Spleen (tissue), 11 donors: ENCODE results near the gene ADAM23. TPM values are rescaled to one million over a fixed set of nuclear protein-coding genes. Genes with fewer than 3 reads are reported as not detected.

Experiments used
- DNase-seq: peaks from one replicate; pipeline ENCODE4 v3.0.0-alpha.2; 2020
- H3K27ac ChIP-seq, 8 donors: fragments of 200-600 bp; sonication (generic) in 7 of 8; 1 replicate in 4 of 8; 2 replicates in 4 of 8; pipeline versions ENCODE4 v1.5.0 to v1.8.0; 2016 to 2021; ENCODE audit warnings: inconsistent platforms in 4 of 8, mild to moderate bottlenecking in 4 of 8, moderate library complexity in 1 of 8
- H3K27me3 ChIP-seq, 7 donors: fragments of 200-600 bp; sonication (generic) in 6 of 7; replicated peaks in 1 of 7; 1 replicate in 4 of 7; 2 replicates in 3 of 7; pipeline versions ENCODE4 v1.5.0 to v1.8.0; 2016 to 2021; ENCODE audit warnings: inconsistent platforms in 3 of 7, mild to moderate bottlenecking in 1 of 7
- H3K36me3 ChIP-seq, 6 donors: fragments of 200-600 bp; sonication (generic) in 5 of 6; 1 replicate in 4 of 6; 2 replicates in 2 of 6; pipeline versions ENCODE4 v1.5.0 to v1.8.0; 2016 to 2021; ENCODE audit warnings: inconsistent platforms in 2 of 6
- H3K4me1 ChIP-seq, 6 donors: fragments of 200-600 bp; sonication (generic) in 5 of 6; 1 replicate in 3 of 6; 2 replicates in 3 of 6; pipeline versions ENCODE4 v1.5.0 to v1.8.0; 2016 to 2021; ENCODE audit warnings: inconsistent platforms in 3 of 6
- H3K4me3 ChIP-seq, 8 donors: fragments of 200-600 bp; sonication (generic) in 7 of 8; 1 replicate in 4 of 8; 2 replicates in 4 of 8; pipeline versions ENCODE4 v1.5.0 to v1.8.0; 2016 to 2021; ENCODE audit warnings: inconsistent platforms in 4 of 8, mild to moderate bottlenecking in 4 of 8, moderate library complexity in 2 of 8
- H3K9me3 ChIP-seq, 8 donors: fragments of 200-600 bp; sonication (generic) in 7 of 8; 1 replicate in 4 of 8; 2 replicates in 4 of 8; pipeline versions ENCODE4 v1.5.0 to v1.8.0; 2016 to 2021; ENCODE audit warnings: inconsistent platforms in 4 of 8
- CTCF ChIP-seq, 11 experiments: fragments of 200-600 bp in 7 of 11; fragments of 450-650 bp in 4 of 11; sonication (generic) in 4 of 11; IDR thresholded peaks in 8 of 11; conservative IDR thresholded peaks in 3 of 11; 1 replicate in 7 of 11; 2 replicates in 4 of 11; pipeline versions ENCODE4 v1.4.0 to v1.8.0; 2016 to 2021; ENCODE audit warnings: antibody characterized with exemption in 11 of 11, inconsistent platforms in 4 of 11, mild to moderate bottlenecking in 1 of 11
- POLR2A ChIP-seq, 3 donors: fragments of 450-650 bp; IDR thresholded peaks; one replicate each; pipeline ENCODE4 v1.5.1; 2017; ENCODE audit warnings: antibody characterized with exemption in 3 of 3, mild to moderate bottlenecking in 1 of 3
- POLR2AphosphoS5 ChIP-seq, 3 donors: sonication (generic); formaldehyde crosslinking; IDR thresholded peaks; one replicate each; pipeline ENCODE4 v1.5.1; 2017; ENCODE audit warnings: antibody characterized with exemption in 3 of 3
- WGBS, 5 donors: extraction: QIAGEN DNeasy Blood & Tissue Kit in 3 of 5; methylation state at CpG; one replicate each; pipeline versions ENCODE4 v1.1.5 to v1.1.7; 2013 to 2018; 5-methylcytosine and 5-hydroxymethylcytosine counted together
- intact Hi-C: fragments of 100-400 bp; cut with DNase I; formaldehyde crosslinking; loops from one replicate; pipeline ENCODE4 v1.15.0; 2023; ENCODE audit warnings: low total_unique reads
- polyA plus RNA-seq, 3 donors: library from polyadenylated mRNA; stranded (reverse); fragments of 200-250 nt; gene quantifications; one replicate each; pipeline ENCODE4 v1.2.1, GENCODE V29; 2013
- total RNA-seq, 7 donors: library from RNA; depleted of rRNA in 3 of 7; stranded (reverse); fragments of >200 nt in 3 of 7; fragmentation: NEBNext Ultra II Directional in 4 of 7; extraction: Animal tissue kit (Norgen Biotek cat#: 25700) in 4 of 7; gene quantifications; one replicate each; pipeline versions ENCODE4 v1.1.0 to v1.2.1, GENCODE V29; 2016 to 2021
- donor health status: healthy with polysubstance abuse.
- donor health status: DM: no; HTN: no; CAD: no; lungs with moderate emphysema.
- donor health status: DM: no; HTN: no; CAD: no.
- donor health status: Bipolar disorder and iron deficiency.
- donor health status: healthy.
- donor health status: DM: no; HTN: no; CAD: no.
- donor health status: DM: yes; HTN: yes; CAD: no.

The ADAM23 gene
- total and polyA plus RNA-seq, 10 donors = 0.32 to 2.2 (median 0.86) TPM

DNA sequence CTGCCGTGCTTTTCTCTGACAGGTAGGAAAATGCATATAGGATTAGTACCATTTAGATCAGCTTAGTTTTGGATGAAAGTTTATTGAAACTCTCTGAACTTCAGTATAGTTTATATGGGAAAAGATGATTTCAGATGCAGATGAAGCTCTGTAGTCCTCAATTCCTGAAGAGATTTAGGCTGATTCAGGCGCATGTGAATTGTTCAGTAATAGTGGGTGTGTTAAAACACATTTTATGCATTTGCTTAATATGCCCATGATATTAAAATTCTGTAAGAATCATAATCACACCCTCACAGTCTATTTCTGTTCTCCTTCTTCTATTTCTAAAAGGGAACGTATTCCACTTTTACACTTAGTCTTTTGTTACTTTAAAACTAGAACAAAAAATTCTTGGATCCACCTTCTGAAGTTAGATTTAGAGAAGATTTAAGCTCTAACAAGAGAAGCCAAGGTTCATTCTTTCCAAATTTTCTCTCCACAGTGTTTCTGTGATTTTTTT is 154.4 kb downstream of the ADAM23 start:
- Histone ChIP-seq H3K4me1 (no peaks in the 10 kb centered on the region), H3K4me3 (no peak overlapping the region), H3K36me3 (no peaks in the 10 kb centered on the region), H3K27me3 (no peaks in the 10 kb centered on the region), H3K9me3 (no peaks in the 10 kb centered on the region), H3K27ac (no peak overlapping the region)
- intact Hi-C loops = no loop called here
- WGBS, 5 donors = 86 to 95% (median 91%) methylated on average over 3 of the region's 3 CpGs
- no peak for DNase-seq
- TF ChIP-seq POLR2AphosphoS5 (IDR thresholded peaks at IDR 0.05) (no peak), POLR2A (IDR thresholded peaks at IDR 0.05) (no peak), CTCF (IDR thresholded peaks at IDR 0.05 in 8 of 11, conservative IDR thresholded peaks at IDR 0.05 in 3 of 11) (no peak)

DNA sequence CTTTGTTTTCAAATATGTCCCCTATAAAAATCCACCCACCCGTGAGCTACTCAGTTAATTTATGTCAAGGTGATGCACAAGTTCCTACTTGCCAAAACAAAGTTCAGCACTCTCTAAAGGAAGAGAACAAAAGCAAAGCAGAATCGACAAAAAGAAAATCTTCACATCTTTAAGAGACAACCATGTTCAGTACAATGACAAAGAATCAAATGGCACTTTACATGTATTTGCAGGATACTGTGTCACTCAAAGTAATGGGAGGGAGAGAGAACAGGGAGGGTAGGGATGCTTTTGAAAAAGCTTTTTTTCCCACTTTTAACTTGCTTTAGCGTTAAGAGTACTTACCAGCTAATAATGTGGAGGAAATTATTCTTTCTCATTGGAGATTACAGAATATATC is 159.9 kb downstream of the ADAM23 start:
- H3K27me3 ChIP-seq = no peaks in the 10 kb centered on the region
- H3K36me3 ChIP-seq = no peaks in the 10 kb centered on the region
- DNase-seq = no peak
- no peak overlapping the region for H3K4me3 ChIP-seq
- no peaks in the 10 kb centered on the region for H3K9me3 ChIP-seq
- intact Hi-C loops = no loop called here
- 81 to 93% (median 88%) methylated on average over 3 of the region's 3 CpGs for WGBS, 5 donors
- H3K27ac ChIP-seq = no peak overlapping the region
- TF ChIP-seq POLR2AphosphoS5 (IDR thresholded peaks at IDR 0.05) (no peak), POLR2A (IDR thresholded peaks at IDR 0.05) (no peak), CTCF (IDR thresholded peaks at IDR 0.05 in 8 of 11, conservative IDR thresholded peaks at IDR 0.05 in 3 of 11) (no peak)
- H3K4me1 ChIP-seq = no peaks in the 10 kb centered on the region

- Histone ChIP-seq H3K4me3 (no peak overlapping the region), H3K4me1 (no peaks in the 10 kb centered on the region), H3K27ac (no peak overlapping the region), H3K9me3 (no peaks in the 10 kb centered on the region), H3K36me3 (no peaks in the 10 kb centered on the region), H3K27me3 (no peaks in the 10 kb centered on the region)
- 69 to 84% (median 73%) methylated on average over 1 of the region's 1 CpG for WGBS, 5 donors
- DNase-seq = no peak
- intact Hi-C loops = no loop called here
- TF ChIP-seq POLR2AphosphoS5 (IDR thresholded peaks at IDR 0.05) (no peak), CTCF (IDR thresholded peaks at IDR 0.05 in 8 of 11, conservative IDR thresholded peaks at IDR 0.05 in 3 of 11) (no peak), POLR2A (IDR thresholded peaks at IDR 0.05) (no peak)
Measured at GRCh38 chr2:206610451-206610850, 167.1 kb downstream of the ADAM23 start.

- H3K4me1 ChIP-seq = no peaks in the 10 kb centered on the region
- intact Hi-C loops = no loop called here
- no peak overlapping the region for H3K4me3 ChIP-seq
- TF ChIP-seq POLR2A (IDR thresholded peaks at IDR 0.05) (no peak), CTCF (IDR thresholded peaks at IDR 0.05 in 8 of 11, conservative IDR thresholded peaks at IDR 0.05 in 3 of 11) (no peak), POLR2AphosphoS5 (IDR thresholded peaks at IDR 0.05) (no peak)
- no peak overlapping the region for H3K27ac ChIP-seq
- H3K9me3 ChIP-seq = no peaks in the 10 kb centered on the region
- no peak for DNase-seq
- H3K27me3 ChIP-seq = no peaks in the 10 kb centered on the region
- no peaks in the 10 kb centered on the region for H3K36me3 ChIP-seq
- WGBS, 5 donors = 90 to 98% (median 94%) methylated on average over 6 of the region's 6 CpGs
Measured at GRCh38 chr2:206611191-206611590, 167.9 kb downstream of the ADAM23 start.
